ENCODE results near the gene ZNF177. TPM values are rescaled to one million over a fixed set of nuclear protein-coding genes. Genes with fewer than 3 reads are reported as not detected.

Gene ZNF177
- total and polyA plus RNA-seq, 2 donors (not counting 1 experiment from before 2014, with no cell fraction given): 2.5 to 2.8 TPM

DNA sequence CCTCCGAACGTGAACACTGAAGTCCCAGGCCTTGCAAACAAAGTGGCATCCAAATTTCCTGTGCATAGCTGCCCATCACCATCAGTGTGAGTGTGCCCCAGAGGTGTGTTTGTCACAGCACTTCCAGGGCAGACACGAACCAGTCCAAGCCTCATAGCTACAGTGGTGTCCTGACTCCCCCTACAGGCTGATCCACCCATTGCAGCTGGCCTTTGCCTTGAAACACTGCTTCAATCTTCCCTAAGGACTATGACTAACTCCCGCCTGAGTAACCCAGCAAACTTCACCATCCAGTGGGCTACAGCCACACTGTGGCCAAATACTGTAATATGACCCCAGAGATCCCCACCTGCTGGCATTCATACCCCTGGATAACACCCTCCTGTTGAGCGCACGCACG, 68.7 kb downstream of the ZNF177 start:
- no peak overlapping the region for H2AFZ ChIP-seq (ENCODE audit: insufficient read depth, low read depth, low read length, poor library complexity, severe bottlenecking)
- no peak overlapping the region for H3K4me3 ChIP-seq (ENCODE audit: control extremely low read depth in 1 of 5, extremely low read depth in 1 of 5, insufficient read depth in 1 of 5, low read depth in 2 of 5, low read length in 4 of 5)
- peaks cover 6 to 38% of the 10 kb centered on the region in 2 experiments for H3K36me3 ChIP-seq (replicated peaks in 1 of 2; ENCODE audit: control extremely low read depth in 1 of 2, control insufficient read depth in 1 of 2, extremely low read depth in 1 of 2, insufficient read depth in 2 of 2, low read length in 1 of 2)
- no peak overlapping the region for H3K27ac ChIP-seq (ENCODE audit: low read length in 2 of 2)
- ATAC-seq (ENCODE audit: low read depth) (no peak), DNase-seq (peak; percentile 47)
- intact Hi-C loops (cut with micrococcal nuclease): loop anchor here (10.0 kb wide), 1 partner anchor 227 kb away; no protein-coding TSS in a partner anchor
- H3K9ac ChIP-seq (ENCODE audit: low read length): no peak overlapping the region
- no peaks in the 10 kb centered on the region for H3K9me3 ChIP-seq (ENCODE audit: control extremely low read depth in 1 of 3, control insufficient read depth in 2 of 3, insufficient read depth in 1 of 3, low read length in 2 of 3)
- Mint-ChIP-seq H3K27ac (no peak overlapping the region), H3K4me3 (no peak overlapping the region), H3K27me3 (no peaks in the 10 kb centered on the region), H3K9me3 (ENCODE audit: insufficient read depth) (peaks cover 2% of the 10 kb centered on the region), H3K4me1 (peaks cover 50% of the 10 kb centered on the region)
- peaks cover 16 to 26% of the 10 kb centered on the region in 2 donors for H3K4me1 ChIP-seq (ENCODE audit: control insufficient read depth in 2 of 2, insufficient read depth in 2 of 2, low read length in 2 of 2)
- no peaks in the 10 kb centered on the region for H3K27me3 ChIP-seq (replicated peaks in 1 of 4; ENCODE audit: control extremely low read depth in 1 of 4, control insufficient read depth in 3 of 4, insufficient read depth in 4 of 4, low read length in 3 of 4)
- peaks cover 29% of the 10 kb centered on the region for H4K20me1 ChIP-seq (ENCODE audit: control insufficient read depth, insufficient read depth, low read length, poor library complexity, severe bottlenecking)
- TF ChIP-seq, protein P1, sequence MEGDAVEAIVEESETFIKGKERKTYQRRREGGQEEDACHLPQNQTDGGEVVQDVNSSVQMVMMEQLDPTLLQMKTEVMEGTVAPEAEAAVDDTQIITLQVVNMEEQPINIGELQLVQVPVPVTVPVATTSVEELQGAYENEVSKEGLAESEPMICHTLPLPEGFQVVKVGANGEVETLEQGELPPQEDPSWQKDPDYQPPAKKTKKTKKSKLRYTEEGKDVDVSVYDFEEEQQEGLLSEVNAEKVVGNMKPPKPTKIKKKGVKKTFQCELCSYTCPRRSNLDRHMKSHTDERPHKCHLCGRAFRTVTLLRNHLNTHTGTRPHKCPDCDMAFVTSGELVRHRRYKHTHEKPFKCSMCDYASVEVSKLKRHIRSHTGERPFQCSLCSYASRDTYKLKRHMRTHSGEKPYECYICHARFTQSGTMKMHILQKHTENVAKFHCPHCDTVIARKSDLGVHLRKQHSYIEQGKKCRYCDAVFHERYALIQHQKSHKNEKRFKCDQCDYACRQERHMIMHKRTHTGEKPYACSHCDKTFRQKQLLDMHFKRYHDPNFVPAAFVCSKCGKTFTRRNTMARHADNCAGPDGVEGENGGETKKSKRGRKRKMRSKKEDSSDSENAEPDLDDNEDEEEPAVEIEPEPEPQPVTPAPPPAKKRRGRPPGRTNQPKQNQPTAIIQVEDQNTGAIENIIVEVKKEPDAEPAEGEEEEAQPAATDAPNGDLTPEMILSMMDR (IDR thresholded peaks at IDR 0.05): peak; percentile 49
- TF ChIP-seq EZH2 (IDR thresholded peaks at IDR 0.05; ENCODE audit: borderline replicate concordance, insufficient read depth, low read depth, low read length, poor library complexity, severe bottlenecking): no peak
- H3K79me2 ChIP-seq (ENCODE audit: control insufficient read depth, insufficient read depth, low read length): peaks cover 66% of the 10 kb centered on the region
- CTCF ChIA-PET: interaction anchor here (0.6 kb wide), 1 partner anchor 11 kb away, joined by 4 read pairs; no protein-coding TSS in a partner anchor
- no peak overlapping the region for H3K4me2 ChIP-seq (replicated peaks; ENCODE audit: low read depth, low read length, poor library complexity, severe bottlenecking)
- POLR2A ChIA-PET: no interaction called here
- 100% methylated on average over 3 of the region's 7 CpGs for WGBS (ENCODE audit: insufficient coverage)

Other genes with a start within 250 kb of the ZNF177 start
- not detected in 2 replicates for gene OR7G1, start 247.2 kb upstream of the ZNF177 start, total RNA-seq
- not detected in 2 replicates for gene OR7G1, start 247.2 kb upstream of the ZNF177 start, polyA plus RNA-seq
- gene OR7G3, start 236.1 kb upstream of the ZNF177 start, total RNA-seq: not detected in 2 replicates
- not detected in 2 replicates for gene OR7G3, start 236.1 kb upstream of the ZNF177 start, polyA plus RNA-seq
- gene ZNF317, start 222.6 kb upstream of the ZNF177 start, total RNA-seq: 60.6 and 65.2 TPM in 2 replicates
- 31.6 and 43.3 TPM in 2 replicates for gene ZNF317, start 222.6 kb upstream of the ZNF177 start, polyA plus RNA-seq
- gene OR7D2, start 184.0 kb upstream of the ZNF177 start, total RNA-seq: 0.07 TPM in 1 of 2 replicates, not detected in the other
- gene OR7D2, start 184.0 kb upstream of the ZNF177 start, polyA plus RNA-seq: 0.06 TPM in 1 of 2 replicates, not detected in the other
- gene OR7D4, start 143.4 kb upstream of the ZNF177 start, total RNA-seq: not detected in 2 replicates
- gene OR7D4, start 143.4 kb upstream of the ZNF177 start, polyA plus RNA-seq: not detected in 2 replicates
- not detected in 2 replicates for gene OR7E24, start 112.1 kb upstream of the ZNF177 start, total RNA-seq
- not detected in 2 replicates for gene OR7E24, start 112.1 kb upstream of the ZNF177 start, polyA plus RNA-seq
- 17.3 and 22.0 TPM in 2 replicates for gene ZNF699, start 53.2 kb upstream of the ZNF177 start, total RNA-seq
- gene ZNF699, start 53.2 kb upstream of the ZNF177 start, polyA plus RNA-seq: 5.2 and 11.1 TPM in 2 replicates
- 49.3 and 60.9 TPM in 2 replicates for gene ZNF559, start 38.8 kb upstream of the ZNF177 start, total RNA-seq
- 19.9 and 23.9 TPM in 2 replicates for gene ZNF559, start 38.8 kb upstream of the ZNF177 start, polyA plus RNA-seq
- 76.0 and 81.4 TPM in 2 replicates for gene ZNF266, start 72.6 kb downstream of the ZNF177 start, total RNA-seq
- gene ZNF266, start 72.6 kb downstream of the ZNF177 start, polyA plus RNA-seq: 56.8 and 65.2 TPM in 2 replicates
- not detected in 2 replicates for gene ZNF560, start 135.6 kb downstream of the ZNF177 start, total RNA-seq
- gene ZNF560, start 135.6 kb downstream of the ZNF177 start, polyA plus RNA-seq: not detected in 2 replicates
- gene ZNF426, start 175.6 kb downstream of the ZNF177 start, total RNA-seq: 22.1 and 22.3 TPM in 2 replicates
- 2.7 and 5.6 TPM in 2 replicates for gene ZNF426, start 175.6 kb downstream of the ZNF177 start, polyA plus RNA-seq
- gene ZNF121, start 221.5 kb downstream of the ZNF177 start, total RNA-seq: 48.0 and 53.5 TPM in 2 replicates
- gene ZNF121, start 221.5 kb downstream of the ZNF177 start, polyA plus RNA-seq: 7.1 and 14.4 TPM in 2 replicates